HG03565 (cell line): ENCODE data around the gene MEAF6.
"Not testable (repeated sequence)": the region's sequence is repeated elsewhere in the genome, so short reads cannot be mapped to it uniquely, and the experiment has no call there.

Experiments used
- ATAC-seq: cut with Tn5 transposase; IDR thresholded peaks from one replicate; pipeline ENCODE4 v1.9.1; 2021; ENCODE audit warnings: mild to moderate bottlenecking, moderate library complexity; ENCODE audit not compliant: unreplicated experiment

MEAF6 gene

DNA sequence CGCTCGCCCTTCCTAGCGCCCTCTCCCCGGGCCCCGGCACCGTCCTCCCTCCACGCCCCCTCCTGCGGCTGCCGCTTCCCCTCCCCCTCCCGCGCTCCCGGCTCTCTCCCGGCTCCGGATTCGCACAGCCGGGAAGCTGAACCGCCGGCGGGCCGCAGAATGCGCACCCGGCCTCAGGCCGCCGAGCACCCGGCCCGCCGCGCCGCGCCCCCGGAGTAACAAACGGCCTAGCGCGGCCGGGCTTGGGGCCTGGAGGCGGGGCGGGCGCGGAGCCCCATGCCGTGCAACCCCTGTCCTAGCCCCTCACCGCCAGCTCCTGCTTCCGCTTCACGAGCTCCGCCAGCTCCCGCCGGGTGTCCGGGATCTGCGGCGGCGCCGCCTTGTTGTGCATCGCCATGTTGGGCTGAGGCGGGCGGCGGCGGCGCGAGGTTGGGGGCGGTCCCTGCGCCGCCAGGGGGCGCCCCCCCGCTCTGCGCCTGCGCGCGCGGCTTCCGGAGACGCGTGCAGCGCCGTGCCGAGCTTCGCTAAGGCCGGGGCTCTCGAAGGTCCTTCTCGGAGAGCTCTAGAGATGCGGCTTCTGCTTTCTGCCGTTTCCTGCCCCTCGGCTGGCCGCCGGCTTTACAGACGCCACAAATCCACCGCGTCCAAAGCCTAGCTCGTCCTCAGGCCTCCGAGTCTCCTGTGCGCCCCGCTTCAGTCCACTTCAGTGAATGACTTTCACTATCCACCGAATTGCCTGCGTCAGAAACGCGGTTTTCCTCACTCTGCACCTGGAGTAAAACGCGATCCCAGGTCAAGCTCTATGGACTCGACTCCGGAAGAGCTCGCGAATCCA lies at the start of gene MEAF6:
Gene MEAF6 (minus strand): TSS at position 417 of the 835 bp plus-strand sequence. CDS start 20 bp downstream, at position 397.
- peak; percentile 80 for ATAC-seq

GRCh38 chr1:37562984-37563383 lies 48.4 kb upstream of the MEAF6 start:
- no peak for ATAC-seq

DNA sequence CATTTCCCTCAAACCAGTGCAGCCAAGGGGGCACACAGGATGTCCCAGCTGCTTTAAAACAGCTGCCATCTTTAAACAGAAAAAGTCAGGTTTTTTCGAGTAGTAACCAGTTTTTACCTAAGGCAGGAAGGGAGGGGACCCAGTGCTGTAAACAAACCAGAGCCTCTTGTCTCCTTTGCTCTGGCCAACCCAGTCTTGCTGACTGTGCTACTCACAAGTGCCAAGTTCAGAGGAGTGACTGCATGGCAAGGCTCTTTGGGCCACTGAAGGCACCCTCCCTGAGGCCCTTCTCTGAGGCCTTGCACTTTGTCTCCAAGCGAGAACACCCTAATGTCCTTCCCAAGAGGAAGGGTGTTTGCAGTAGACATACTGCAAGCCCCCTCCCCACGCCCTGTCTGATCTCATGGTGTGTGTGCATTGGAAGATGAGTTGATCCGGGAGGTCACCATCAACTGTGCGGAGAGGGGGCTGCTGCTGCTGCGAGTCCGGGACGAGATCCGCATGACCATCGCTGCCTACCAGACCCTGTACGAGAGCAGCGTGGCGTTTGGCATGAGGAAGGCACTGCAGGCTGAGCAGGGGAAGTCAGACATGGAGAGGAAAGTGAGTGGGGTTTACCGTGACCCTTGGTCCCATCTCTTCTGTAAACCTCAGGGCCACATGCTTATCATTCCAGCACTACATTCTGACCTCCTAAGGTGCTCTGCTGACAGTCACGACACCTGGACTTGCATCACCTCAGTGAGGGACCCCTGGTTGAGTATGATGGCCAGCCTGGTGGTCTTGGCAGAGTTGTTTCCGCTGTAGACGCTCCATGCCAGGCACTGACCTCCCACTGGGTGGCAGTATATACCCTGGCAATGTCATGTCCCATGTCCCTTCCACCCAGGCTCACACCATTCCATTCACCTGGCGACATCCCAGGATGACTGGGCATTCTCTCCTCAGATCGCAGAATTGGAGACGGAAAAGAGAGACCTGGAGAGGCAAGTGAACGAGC lies 46.9 kb upstream of the MEAF6 start:
- ATAC-seq = no peak

GRCh38 chr1:37560401-37561132 lies 46.0 kb upstream of the MEAF6 start:
- no peak for ATAC-seq

DNA sequence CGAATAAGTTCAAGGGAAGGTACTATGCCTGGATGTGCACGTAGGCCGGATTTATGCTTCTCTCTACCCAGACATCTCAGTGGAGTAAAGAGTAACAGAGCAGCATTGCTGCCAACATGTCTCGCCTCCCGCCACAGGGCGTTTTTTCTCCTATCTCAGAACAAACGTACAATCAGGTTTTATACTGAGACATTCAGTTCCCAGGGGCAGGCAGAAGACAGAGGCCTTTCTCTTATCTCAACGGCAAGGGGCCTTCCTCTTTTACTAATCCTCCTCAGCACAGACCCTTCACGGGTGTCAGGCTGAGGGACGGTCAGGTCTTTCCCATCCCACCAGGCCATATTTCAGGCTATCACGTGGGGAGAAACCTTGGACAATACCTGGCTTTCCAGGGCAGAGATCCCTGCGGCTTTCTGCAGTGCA lies 45.4 kb upstream of the MEAF6 start:
- ATAC-seq = not testable (repeated sequence)

GRCh38 chr1:37559080-37559479 lies 44.5 kb upstream of the MEAF6 start:
- no peak for ATAC-seq

- no peak for ATAC-seq
Measured at GRCh38 chr1:37558411-37558810, 43.8 kb upstream of the MEAF6 start.

DNA sequence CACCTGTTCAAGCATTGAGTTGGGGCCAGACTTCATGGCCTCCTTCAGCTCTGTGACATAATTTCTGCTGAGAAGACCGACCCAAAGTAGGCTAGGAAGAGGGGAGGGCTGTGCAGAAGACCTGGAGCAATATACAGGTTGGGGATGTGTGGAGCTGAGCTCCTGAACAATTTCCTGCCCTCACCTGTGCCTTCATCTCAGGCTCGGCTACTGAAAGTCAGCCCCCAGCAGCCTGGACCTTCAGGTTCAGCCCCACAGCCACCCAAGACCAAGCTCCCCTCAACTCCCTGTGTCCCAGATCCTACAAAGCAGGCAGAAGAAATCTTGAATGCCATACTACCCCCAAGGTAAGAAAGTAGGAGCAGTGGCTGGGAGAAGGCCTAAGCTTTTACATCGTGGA lies 42.8 kb upstream of the MEAF6 start:
- ATAC-seq = no peak

GRCh38 chr1:37556712-37557196 lies 42.2 kb upstream of the MEAF6 start, which contains the start of gene DNALI1:
TSS of gene DNALI1 (plus strand) at chr1:37556940. CDS start at chr1:37556995, 55 bp downstream.
- no peak for ATAC-seq

DNA sequence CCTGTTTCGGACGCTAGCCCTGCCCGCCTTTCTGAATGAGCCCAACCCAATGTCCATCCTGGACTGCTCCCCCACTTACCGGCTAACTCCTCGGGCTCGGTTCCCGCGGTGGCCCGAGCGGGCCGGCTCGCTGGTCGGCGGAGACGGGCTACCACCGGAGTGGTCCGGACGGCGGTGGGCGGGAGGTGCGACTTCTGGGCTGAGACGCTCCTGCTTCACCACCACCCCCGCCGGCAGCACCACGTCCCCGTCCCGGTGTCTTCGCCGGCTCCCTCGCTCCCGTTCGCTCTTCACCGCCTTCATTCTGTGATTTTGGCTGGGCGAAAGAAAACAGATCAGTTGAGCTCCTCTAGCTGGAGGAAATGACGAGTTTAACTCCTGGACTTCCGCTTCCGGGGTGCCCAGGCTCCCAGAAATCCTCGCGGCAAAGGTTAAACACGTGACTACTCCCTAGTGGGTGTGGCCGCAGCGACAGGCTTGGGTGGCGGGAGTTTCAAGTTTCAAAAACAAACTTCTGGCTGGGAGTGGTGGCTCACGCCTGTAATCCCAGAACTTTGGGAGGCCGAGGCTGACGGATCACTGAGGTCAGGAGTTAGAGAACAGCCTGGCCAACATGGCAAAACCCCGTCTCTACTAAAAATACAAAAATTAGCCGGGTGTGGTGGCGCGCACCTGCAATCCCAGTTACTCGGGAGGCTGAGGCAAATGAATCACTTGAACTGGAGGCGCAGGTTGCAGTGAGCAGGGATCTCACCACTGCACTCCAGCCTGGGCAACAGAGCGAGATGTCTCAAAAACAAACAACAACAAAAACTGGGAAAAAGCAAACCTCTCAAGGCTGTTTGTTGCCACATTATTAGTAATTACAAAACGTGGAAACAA lies 39.6 kb upstream of the MEAF6 start, which contains the start of gene SNIP1:
Gene SNIP1 (minus strand): TSS at position 367 of the 882 bp plus-strand sequence. CDS start 64 bp downstream, at position 303.
- ATAC-seq = no peak

GRCh38 chr1:37553598-37553926 lies 39.0 kb upstream of the MEAF6 start:
- ATAC-seq = no peak

GRCh38 chr1:37549341-37549740 lies 34.8 kb upstream of the MEAF6 start:
- no peak for ATAC-seq

GRCh38 chr1:37545019-37545418 lies 30.5 kb upstream of the MEAF6 start:
- ATAC-seq = no peak

DNA sequence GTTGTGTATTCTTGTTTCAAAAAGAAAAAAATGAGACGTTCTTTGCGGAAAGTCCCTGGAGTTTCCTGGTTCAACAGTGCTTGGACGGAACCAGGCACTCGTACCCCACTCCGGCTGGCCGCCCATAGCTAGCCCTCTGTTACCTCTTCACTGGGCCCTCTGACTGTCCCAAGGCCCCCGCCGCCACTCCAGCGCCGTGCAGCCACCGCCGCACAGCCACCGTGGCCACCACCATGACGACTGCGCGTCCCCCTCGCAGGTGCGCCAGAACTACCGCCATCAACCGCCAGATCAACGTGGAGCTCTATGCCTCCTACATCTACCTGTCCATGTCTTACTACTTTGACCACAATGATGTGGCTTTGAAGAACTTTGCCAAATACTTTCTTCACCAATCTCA lies 30.0 kb upstream of the MEAF6 start:
- no peak for ATAC-seq

GRCh38 chr1:37540036-37540785 lies 25.6 kb upstream of the MEAF6 start:
- ATAC-seq = no peak

GRCh38 chr1:37539154-37539553 lies 24.6 kb upstream of the MEAF6 start:
- not testable (repeated sequence) for ATAC-seq

DNA sequence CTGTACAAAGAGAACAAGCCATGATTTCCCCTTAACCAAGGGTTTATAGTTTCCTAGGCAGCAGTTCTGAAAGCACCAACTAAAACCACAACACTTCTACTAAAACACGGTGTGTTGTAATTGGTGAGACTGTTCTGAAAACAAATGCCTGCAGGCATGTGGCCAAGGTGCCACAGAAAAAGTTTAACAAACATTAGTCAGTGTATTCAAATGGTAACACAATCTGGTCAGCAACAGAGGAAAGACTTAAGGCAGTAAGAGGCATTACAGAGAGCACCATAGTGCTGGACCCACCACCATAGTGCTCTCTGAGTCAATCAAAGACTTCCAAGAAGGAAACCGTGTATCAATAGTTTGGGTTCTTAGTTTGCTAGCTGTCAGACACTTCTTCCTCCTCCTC lies 22.8 kb upstream of the MEAF6 start:
- no peak for ATAC-seq

- no peak for ATAC-seq
Measured at GRCh38 chr1:37533317-37534093, 18.9 kb upstream of the MEAF6 start.
